Activated T-helper 1 cell treated with Interleukin-2 at 50 U/mL for 16 hours (primary cell): ENCODE results near the gene SKP1.
"Not testable (repeated sequence)": the region's sequence is repeated elsewhere in the genome, so short reads cannot be mapped to it uniquely, and the experiment has no call there.

Experiments used
- DNase-seq: peaks from one replicate; pipeline ENCODE4 v3.0.0-alpha.2; 2020; ENCODE audit warnings: low read depth

The SKP1 gene

GRCh38 chr5:134176511-134177368, at the start of gene SKP1:
Gene SKP1 (minus strand): TSS chr5:134176950. CDS start chr5:134174022, 2,928 bp downstream.
- DNase-seq: peak; percentile 77

- DNase-seq: peak; percentile 99
Observed at GRCh38 chr5:134225780-134226440, 49.2 kb upstream of the SKP1 start, which contains the start of gene PPP2CA. Gene PPP2CA (minus strand): TSS chr5:134226073. CDS start chr5:134225861, 212 bp downstream.

- peak; percentile 39 for DNase-seq
Observed at GRCh38 chr5:134224888-134225779, 48.4 kb upstream of the SKP1 start.

GRCh38 chr5:134223406-134224248, 46.9 kb upstream of the SKP1 start:
- no peak for DNase-seq

- not testable (repeated sequence) for DNase-seq
Observed at GRCh38 chr5:134221690-134222089, 44.9 kb upstream of the SKP1 start.

- DNase-seq: no peak
Observed at GRCh38 chr5:134215757-134216156, 39.0 kb upstream of the SKP1 start.

- not testable (repeated sequence) for DNase-seq
Observed at GRCh38 chr5:134211263-134212031, 34.7 kb upstream of the SKP1 start.

GRCh38 chr5:134209477-134210245, 32.9 kb upstream of the SKP1 start:
- no peak for DNase-seq

- no peak for DNase-seq
Observed at GRCh38 chr5:134207696-134208095, 30.9 kb upstream of the SKP1 start.

GRCh38 chr5:134206627-134207160, 29.9 kb upstream of the SKP1 start:
- DNase-seq: no peak

GRCh38 chr5:134204575-134204974, 27.8 kb upstream of the SKP1 start:
- no peak for DNase-seq

GRCh38 chr5:134203630-134204029, 26.9 kb upstream of the SKP1 start:
- DNase-seq: no peak

GRCh38 chr5:134195666-134196065, 18.9 kb upstream of the SKP1 start:
- DNase-seq: no peak

GRCh38 chr5:134189031-134189430, 12.3 kb upstream of the SKP1 start:
- no peak for DNase-seq

- no peak for DNase-seq
Observed at GRCh38 chr5:134188092-134188491, 11.3 kb upstream of the SKP1 start.

GRCh38 chr5:134184155-134185135, 7.7 kb upstream of the SKP1 start:
- DNase-seq: peak; percentile 54

GRCh38 chr5:134183481-134183880, 6.7 kb upstream of the SKP1 start:
- DNase-seq: no peak

GRCh38 chr5:134178096-134178419, 1.3 kb upstream of the SKP1 start:
- DNase-seq: no peak
